Measurements from ENCODE around the gene WWOX.
A peak's percentile ranks its signal among the peaks of the same experiment; 100 is the strongest.

WWOX gene

GRCh38 chr16:78118469-78119025 lies 19.1 kb downstream of the WWOX start:
- FAIRE-seq (no peak), DNase-seq (ENCODE audit: insufficient read length, low spot score) (no peak)
- TF ChIP-seq SPI1 (IDR thresholded peaks at IDR 0.05; ENCODE audit: low read depth, low read length), result no peak

- FAIRE-seq (no peak), DNase-seq (ENCODE audit: insufficient read length, low spot score) (peak; percentile 34)
- TF ChIP-seq SPI1 (IDR thresholded peaks at IDR 0.05; ENCODE audit: low read depth, low read length), result no peak
- TF ChIP-seq PAX5 (IDR thresholded peaks at IDR 0.05; ENCODE audit: insufficient read depth, low read length, severe bottlenecking), result no peak
- no peak for TF ChIP-seq POU2F2 (IDR thresholded peaks at IDR 0.05; ENCODE audit: low read depth, low read length)
- TF ChIP-seq POLR2AphosphoS5 (IDR thresholded peaks at IDR 0.05; ENCODE audit: low read depth, low read length), result no peak
- TF ChIP-seq TAF1 (IDR thresholded peaks at IDR 0.05; ENCODE audit: low read depth, low read length), result no peak
- no peak for TF ChIP-seq POLR2A (IDR thresholded peaks at IDR 0.05; ENCODE audit: low read depth, low read length)
Measured at GRCh38 chr16:78122774-78123315, 23.4 kb downstream of the WWOX start.

GRCh38 chr16:78125112-78125844 lies 25.8 kb downstream of the WWOX start:
- FAIRE-seq, result no peak
- TF ChIP-seq TAF1 (IDR thresholded peaks at IDR 0.05; ENCODE audit: low read depth, low read length) (no peak), POLR2AphosphoS5 (IDR thresholded peaks at IDR 0.05; ENCODE audit: low read depth, low read length) (no peak), POLR2A (IDR thresholded peaks at IDR 0.05; ENCODE audit: low read depth, low read length) (no peak), PAX5 (IDR thresholded peaks at IDR 0.05; ENCODE audit: insufficient read depth, low read length, severe bottlenecking) (no peak), POU2F2 (IDR thresholded peaks at IDR 0.05; ENCODE audit: low read depth, low read length) (no peak), SPI1 (IDR thresholded peaks at IDR 0.05; ENCODE audit: low read depth, low read length) (no peak)

GRCh38 chr16:78126662-78127061 lies 27.2 kb downstream of the WWOX start:
- no peak for TF ChIP-seq SPI1 (IDR thresholded peaks at IDR 0.05; ENCODE audit: low read depth, low read length)
- no peak for TF ChIP-seq TAF1 (IDR thresholded peaks at IDR 0.05; ENCODE audit: low read depth, low read length)
- no peak for TF ChIP-seq POLR2AphosphoS5 (IDR thresholded peaks at IDR 0.05; ENCODE audit: low read depth, low read length)
- FAIRE-seq (no peak), DNase-seq (ENCODE audit: insufficient read length, low spot score) (no peak)

More at GRCh38 chr16:78125112-78125844, 25.8 kb downstream of the WWOX start:
- DNase-seq (ENCODE audit: insufficient read length, low spot score), result no peak

GRCh38 chr16:78127130-78127529 lies 27.7 kb downstream of the WWOX start:
- FAIRE-seq, result no peak

GRCh38 chr16:78128913-78129312 lies 29.5 kb downstream of the WWOX start:
- no peak for DNase-seq (ENCODE audit: insufficient read length, low spot score)
- TF ChIP-seq PAX5 (IDR thresholded peaks at IDR 0.05; ENCODE audit: insufficient read depth, low read length, severe bottlenecking) (no peak), POLR2A (IDR thresholded peaks at IDR 0.05; ENCODE audit: low read depth, low read length) (no peak), POLR2AphosphoS5 (IDR thresholded peaks at IDR 0.05; ENCODE audit: low read depth, low read length) (no peak), SPI1 (IDR thresholded peaks at IDR 0.05; ENCODE audit: low read depth, low read length) (no peak), TAF1 (IDR thresholded peaks at IDR 0.05; ENCODE audit: low read depth, low read length) (no peak), POU2F2 (IDR thresholded peaks at IDR 0.05; ENCODE audit: low read depth, low read length) (no peak)
- FAIRE-seq, result no peak

More at GRCh38 chr16:78127130-78127529, 27.7 kb downstream of the WWOX start:
- no peak for TF ChIP-seq POU2F2 (IDR thresholded peaks at IDR 0.05; ENCODE audit: low read depth, low read length)
- no peak for TF ChIP-seq PAX5 (IDR thresholded peaks at IDR 0.05; ENCODE audit: insufficient read depth, low read length, severe bottlenecking)
- DNase-seq (ENCODE audit: insufficient read length, low spot score), result no peak

GRCh38 chr16:78129349-78129748 lies 29.9 kb downstream of the WWOX start:
- TF ChIP-seq TAF1 (IDR thresholded peaks at IDR 0.05; ENCODE audit: low read depth, low read length) (no peak), PAX5 (IDR thresholded peaks at IDR 0.05; ENCODE audit: insufficient read depth, low read length, severe bottlenecking) (no peak), POLR2A (IDR thresholded peaks at IDR 0.05; ENCODE audit: low read depth, low read length) (no peak), POU2F2 (IDR thresholded peaks at IDR 0.05; ENCODE audit: low read depth, low read length) (no peak), POLR2AphosphoS5 (IDR thresholded peaks at IDR 0.05; ENCODE audit: low read depth, low read length) (no peak), SPI1 (IDR thresholded peaks at IDR 0.05; ENCODE audit: low read depth, low read length) (no peak)
- DNase-seq (ENCODE audit: insufficient read length, low spot score) (no peak), FAIRE-seq (no peak)

GRCh38 chr16:78130083-78130608 lies 30.7 kb downstream of the WWOX start:
- no peak for TF ChIP-seq PAX5 (IDR thresholded peaks at IDR 0.05; ENCODE audit: insufficient read depth, low read length, severe bottlenecking)
- TF ChIP-seq POU2F2 (IDR thresholded peaks at IDR 0.05; ENCODE audit: low read depth, low read length), result no peak
- TF ChIP-seq SPI1 (IDR thresholded peaks at IDR 0.05; ENCODE audit: low read depth, low read length), result no peak
- TF ChIP-seq POLR2AphosphoS5 (IDR thresholded peaks at IDR 0.05; ENCODE audit: low read depth, low read length), result no peak
- TF ChIP-seq POLR2A (IDR thresholded peaks at IDR 0.05; ENCODE audit: low read depth, low read length), result no peak
- TF ChIP-seq TAF1 (IDR thresholded peaks at IDR 0.05; ENCODE audit: low read depth, low read length), result no peak
- FAIRE-seq, result no peak
- DNase-seq (ENCODE audit: insufficient read length, low spot score), result no peak

- no peak for FAIRE-seq
- DNase-seq (ENCODE audit: insufficient read length, low spot score), result no peak
- no peak for TF ChIP-seq POLR2A (IDR thresholded peaks at IDR 0.05; ENCODE audit: low read depth, low read length)
- no peak for TF ChIP-seq SPI1 (IDR thresholded peaks at IDR 0.05; ENCODE audit: low read depth, low read length)
- no peak for TF ChIP-seq TAF1 (IDR thresholded peaks at IDR 0.05; ENCODE audit: low read depth, low read length)
- no peak for TF ChIP-seq POLR2AphosphoS5 (IDR thresholded peaks at IDR 0.05; ENCODE audit: low read depth, low read length)
Measured at GRCh38 chr16:78130950-78131349, 31.5 kb downstream of the WWOX start.

- TF ChIP-seq POLR2AphosphoS5 (IDR thresholded peaks at IDR 0.05; ENCODE audit: low read depth, low read length) (no peak), SPI1 (IDR thresholded peaks at IDR 0.05; ENCODE audit: low read depth, low read length) (no peak), PAX5 (IDR thresholded peaks at IDR 0.05; ENCODE audit: insufficient read depth, low read length, severe bottlenecking) (no peak), POU2F2 (IDR thresholded peaks at IDR 0.05; ENCODE audit: low read depth, low read length) (no peak), POLR2A (IDR thresholded peaks at IDR 0.05; ENCODE audit: low read depth, low read length) (no peak), TAF1 (IDR thresholded peaks at IDR 0.05; ENCODE audit: low read depth, low read length) (no peak)
- FAIRE-seq (peak; percentile 35), DNase-seq (ENCODE audit: insufficient read length, low spot score) (no peak)
Measured at GRCh38 chr16:78133919-78134318, 34.5 kb downstream of the WWOX start.

Data from GM12891 (cell line).